IMR-90 (cell line): ENCODE results near the gene LDLRAD4. TPM values are rescaled to one million over a fixed set of nuclear protein-coding genes. Genes with fewer than 3 reads are reported as not detected.

Source experiments
- ATAC-seq: fragments of 200-7000 bp; cut with Tn5 transposase; 2 replicates; pipeline ENCODE4 v1.9.1; 2020; ENCODE audit warnings: low read depth, mild to moderate bottlenecking, moderate library complexity
- BruUV-seq: library from RNA; stranded (reverse); fragments of 400-500 nt; replicated peaks from 2 replicates; lab custom pipeline; 2021; lab: Mats Ljungman, UMichigan
- CTCF ChIA-PET: fragments of 300-600 bp; formaldehyde crosslinking; extraction: SDS; loops from one replicate; lab custom pipeline; 2021; ENCODE audit warnings: antibody characterized with exemption; lab: Yijun Ruan, JAX
- POLR2A ChIA-PET: fragments of 300-600 bp; sonication (Branson Sonifier 250); formaldehyde crosslinking; loops from one replicate; lab custom pipeline; 2022; ENCODE audit warnings: antibody characterized with exemption; ENCODE audit not compliant: unreplicated experiment; lab: Charles Lee
- DNase-seq: peaks from one replicate; pipeline ENCODE4 v3.0.0; 2013
- H2AFZ ChIP-seq: replicated peaks from 2 replicates; pipeline ENCODE3; 2013; ENCODE audit warnings: low read length, mild to moderate bottlenecking; ENCODE audit not compliant: poor library complexity
- H2AK5ac ChIP-seq: 2 replicates; pipeline ENCODE4 v1.6.1; 2013; ENCODE audit warnings: low read depth, low read length, inconsistent platforms
- H2AK9ac ChIP-seq: replicated peaks from 2 replicates; pipeline ENCODE3; 2013; ENCODE audit warnings: mild to moderate bottlenecking, low read depth, low read length, moderate library complexity; ENCODE audit not compliant: poor library complexity
- H2BK120ac ChIP-seq: 2 replicates; pipeline ENCODE4 v1.6.1; 2013; ENCODE audit warnings: low read depth, low read length, inconsistent platforms
- H2BK15ac ChIP-seq: 3 replicates; pipeline ENCODE4 v1.6.1; 2013; ENCODE audit warnings: low read depth, low read length, inconsistent platforms
- H2BK20ac ChIP-seq: 2 replicates; pipeline ENCODE4 v1.6.1; 2013; ENCODE audit warnings: low read depth, mild to moderate bottlenecking, inconsistent platforms, low read length, moderate library complexity
- H2BK5ac ChIP-seq: 2 replicates; pipeline ENCODE4 v1.6.1; 2013; ENCODE audit warnings: mild to moderate bottlenecking, low read depth, low read length, inconsistent platforms; ENCODE audit not compliant: poor library complexity, severe bottlenecking
- H3K14ac ChIP-seq: replicated peaks from 2 replicates; pipeline ENCODE4 v1.6.1; 2013; ENCODE audit warnings: low read depth, low read length, inconsistent platforms
- H3K18ac ChIP-seq: 2 replicates; pipeline ENCODE4 v1.6.1; 2013; ENCODE audit warnings: low read depth, low read length, control low read depth
- H3K23ac ChIP-seq: 2 replicates; pipeline ENCODE4 v1.6.1; 2013; ENCODE audit warnings: low read depth, low read length, inconsistent platforms
- H3K27ac ChIP-seq: 2 replicates; pipeline ENCODE4 v1.5.1; 2013; ENCODE audit warnings: mild to moderate bottlenecking, control low read depth, low read length; ENCODE audit not compliant: insufficient read depth
- H3K27me3 ChIP-seq: 2 replicates; pipeline ENCODE4 v1.6.1; 2013; ENCODE audit warnings: low read length; ENCODE audit not compliant: control insufficient read depth, insufficient read depth
- H3K36me3 ChIP-seq: 2 replicates; pipeline ENCODE4 v1.6.1; 2013; ENCODE audit warnings: low read length, mixed read lengths; ENCODE audit not compliant: control insufficient read depth, insufficient read depth
- H3K4ac ChIP-seq: 2 replicates; pipeline ENCODE4 v1.6.1; 2013; ENCODE audit warnings: low read depth, low read length, inconsistent platforms
- H3K4me1 ChIP-seq: 2 replicates; pipeline ENCODE4 v1.6.1; 2013; ENCODE audit warnings: low read length, mixed read lengths; ENCODE audit not compliant: control insufficient read depth, insufficient read depth
- H3K4me2 ChIP-seq: 2 replicates; pipeline ENCODE4 v1.6.1; 2013; ENCODE audit warnings: low read depth, mild to moderate bottlenecking, control low read depth, low read length, moderate library complexity
- H3K4me3 ChIP-seq: 2 replicates; pipeline ENCODE4 v1.5.1; 2013; ENCODE audit warnings: low read depth, mild to moderate bottlenecking, control low read depth, low read length, moderate library complexity; ENCODE audit not compliant: insufficient read depth
- H3K56ac ChIP-seq: 2 replicates; pipeline ENCODE4 v1.6.1; 2013; ENCODE audit warnings: low read length, inconsistent platforms; ENCODE audit not compliant: insufficient read depth; ENCODE audit errors: extremely low read depth
- H3K79me1 ChIP-seq, 2 experiments: 2 replicates each; pipeline ENCODE4 v1.6.1; 2013; ENCODE audit warnings: low read length in 2 of 2, inconsistent platforms in 1 of 2, low read depth in 1 of 2
- H3K9ac ChIP-seq: 2 replicates; pipeline ENCODE4 v1.6.1; 2013; ENCODE audit warnings: low read depth, low read length, control low read depth
- H3K9me1 ChIP-seq: 2 replicates; pipeline ENCODE4 v1.6.1; 2013; ENCODE audit warnings: low read length, inconsistent platforms; ENCODE audit not compliant: insufficient read depth
- H3K9me3 ChIP-seq: 2 replicates; pipeline ENCODE4 v1.6.1; 2013; ENCODE audit warnings: low read length; ENCODE audit not compliant: control insufficient read depth, insufficient read depth
- H4K20me1 ChIP-seq: 2 replicates; pipeline ENCODE4 v1.6.1; 2013; ENCODE audit warnings: low read length, inconsistent platforms; ENCODE audit not compliant: insufficient read depth
- H4K5ac ChIP-seq: 2 replicates; pipeline ENCODE4 v1.6.1; 2013; ENCODE audit warnings: mild to moderate bottlenecking, low read depth, low read length, control low read depth
- H4K8ac ChIP-seq, 2 experiments: 2 replicates each; pipeline ENCODE4 v1.6.1; 2013; ENCODE audit warnings: low read depth in 2 of 2, low read length in 2 of 2, control low read depth in 1 of 2, inconsistent platforms in 1 of 2
- H4K91ac ChIP-seq: 2 replicates; pipeline ENCODE4 v1.6.1; 2013; ENCODE audit warnings: low read depth, low read length, inconsistent platforms; ENCODE audit not compliant: insufficient read depth
- BHLHE40 ChIP-seq: fragments of 150-350 bp; IDR thresholded peaks from 2 replicates; pipeline ENCODE4 v1.6.1; 2016; ENCODE audit warnings: mild to moderate bottlenecking, low read depth, low read length
- CHD1 ChIP-seq: IDR thresholded peaks from 2 replicates; pipeline ENCODE4 v1.6.1; 2012; ENCODE audit warnings: low read depth, low read length, improper control_type of control experiment
- FOS ChIP-seq: fragments of 150-350 bp; IDR thresholded peaks from 2 replicates; pipeline ENCODE4 v1.6.1; 2016; ENCODE audit warnings: low read depth, low read length
- MAFK ChIP-seq: IDR thresholded peaks from 2 replicates; pipeline ENCODE4 v1.6.1; 2012; ENCODE audit warnings: low read depth, low read length, improper control_type of control experiment
- MAZ ChIP-seq: IDR thresholded peaks from 2 replicates; pipeline ENCODE4 v1.6.1; 2012; ENCODE audit warnings: low read depth, mild to moderate bottlenecking, low read length, improper control_type of control experiment, moderate library complexity, borderline replicate concordance
- MXI1 ChIP-seq: IDR thresholded peaks from 2 replicates; pipeline ENCODE4 v1.6.1; 2012; ENCODE audit warnings: low read depth, mild to moderate bottlenecking, low read length, moderate library complexity, borderline replicate concordance
- NFE2L2 ChIP-seq: fragments of 150-350 bp; IDR thresholded peaks from 2 replicates; pipeline ENCODE4 v1.6.1; 2016; ENCODE audit warnings: low read depth, mild to moderate bottlenecking, low read length
- RAD21 ChIP-seq: IDR thresholded peaks from 2 replicates; pipeline ENCODE4 v1.6.1; 2012; ENCODE audit warnings: low read length, improper control_type of control experiment
- RCOR1 ChIP-seq: IDR thresholded peaks from 2 replicates; pipeline ENCODE4 v1.6.1; 2012; ENCODE audit warnings: mild to moderate bottlenecking, low read length, improper control_type of control experiment; ENCODE audit not compliant: insufficient replicate concordance
- RFX5 ChIP-seq: IDR thresholded peaks from 2 replicates; pipeline ENCODE4 v1.8.0; 2012; ENCODE audit warnings: low read depth, mild to moderate bottlenecking, low read length, moderate library complexity
- SMC3 ChIP-seq: fragments of 150-350 bp; IDR thresholded peaks from 2 replicates; pipeline ENCODE4 v1.6.1; 2016; ENCODE audit warnings: low read depth, mild to moderate bottlenecking, antibody characterized with exemption, low read length, moderate library complexity
- WGBS, 2 experiments: methylation state at CpG; one replicate each; pipeline versions ENCODE4 v1.1.5 to v1.1.7; 2013; ENCODE audit warnings: missing lambda C conversion rate in 2 of 2; ENCODE audit not compliant: insufficient read length in 1 of 2; ENCODE audit errors: extremely low coverage in 2 of 2; 5-methylcytosine and 5-hydroxymethylcytosine counted together
- dilution Hi-C: fragments of 300-500 bp; cut with HindIII; formaldehyde crosslinking; loops from one replicate; pipeline ENCODE4 v1.14.3; 2018; ENCODE audit warnings: low sequenced_read_pairs; ENCODE audit not compliant: unreplicated experiment
- in situ Hi-C: fragments of 300-500 bp; cut with MboI; formaldehyde crosslinking; loops from 3 replicates; pipeline ENCODE4 v1.14.3; 2019; ENCODE audit warnings: low sequenced_read_pairs, inconsistent platforms, mixed read lengths
- intact Hi-C: fragments of 100-400 bp; cut with micrococcal nuclease; formaldehyde crosslinking; loops from 2 replicates; pipeline ENCODE4 v1.10.0; 2022
- polyA plus RNA-seq, 3 experiments: library from polyadenylated mRNA; depleted of rRNA; stranded (reverse); fragments of >200 nt; gene quantifications; 2 replicates each; pipeline ENCODE4 v1.2.3, GENCODE V29; 2012; ENCODE audit warnings: low replicate concordance in 1 of 3
- total RNA-seq: library from RNA; depleted of rRNA; stranded (reverse); fragments of >200 nt; gene quantifications from 2 replicates; pipeline ENCODE4 v1.2.3, GENCODE V29; 2012
- TF ChIP-seq, protein P1 (sequence below): conservative IDR thresholded peaks from 2 replicates; pipeline ENCODE4 v1.5.1; 2012; ENCODE audit warnings: mild to moderate bottlenecking, low read depth, low read length, improper control_type of control experiment
- TF ChIP-seq, protein P2 (sequence below): fragments of 150-350 bp; IDR thresholded peaks from 2 replicates; pipeline ENCODE4 v1.6.1; 2017; ENCODE audit warnings: mild to moderate bottlenecking, antibody characterized with exemption, low read length, low read depth
- TF ChIP-seq, protein P3 (sequence below): fragments of 150-350 bp; IDR thresholded peaks from 2 replicates; pipeline ENCODE4 v1.6.1; 2016; ENCODE audit warnings: low read depth, mild to moderate bottlenecking, low read length, moderate library complexity, borderline replicate concordance

Gene LDLRAD4
- total and polyA plus RNA-seq, 2 of the 4 experiments (the other 2 are of a cell fraction), result not detected

DNA sequence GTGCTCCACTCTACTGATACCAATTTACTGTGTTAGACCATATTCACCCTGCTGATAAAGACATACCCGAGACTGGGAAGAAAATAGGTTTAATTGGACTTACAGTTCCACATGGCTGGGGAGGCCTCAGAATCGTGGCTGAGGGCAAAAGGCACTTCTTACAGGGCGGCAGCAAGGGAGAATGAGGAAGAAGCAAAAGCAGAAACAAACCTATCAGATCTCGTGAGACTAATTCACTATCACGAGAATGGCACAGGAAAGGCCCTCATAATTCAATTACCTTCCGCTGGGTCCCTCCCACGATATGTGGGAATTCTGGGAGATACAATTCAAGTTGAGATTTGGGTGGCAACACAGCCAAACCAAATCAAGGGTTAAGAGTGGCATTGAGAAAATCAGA, 65.2 kb downstream of the LDLRAD4 start:
- intact Hi-C loops, result no loop called here
- no peak overlapping the region for H3K56ac ChIP-seq
- H2AFZ ChIP-seq, result no peak overlapping the region
- H3K9me3 ChIP-seq, result no peaks in the 10 kb centered on the region; the same call in 1 of the 2 replicates
- H3K9me1 ChIP-seq, result no peaks in the 10 kb centered on the region
- no peaks in the 10 kb centered on the region for H3K4me1 ChIP-seq
- ChIA-PET CTCF (no interaction called here), POLR2A (no interaction called here)
- H2BK5ac ChIP-seq, result no peak overlapping the region
- no TSS peak for BruUV-seq
- H3K9ac ChIP-seq, result no peak overlapping the region
- ATAC-seq (no peak), DNase-seq (no peak)
- no peak overlapping the region for H3K4ac ChIP-seq
- no peak overlapping the region for H2BK15ac ChIP-seq
- H4K8ac ChIP-seq, result no peak overlapping the region
- H3K4me3 ChIP-seq, result no peak overlapping the region
- TF ChIP-seq, protein P1, sequence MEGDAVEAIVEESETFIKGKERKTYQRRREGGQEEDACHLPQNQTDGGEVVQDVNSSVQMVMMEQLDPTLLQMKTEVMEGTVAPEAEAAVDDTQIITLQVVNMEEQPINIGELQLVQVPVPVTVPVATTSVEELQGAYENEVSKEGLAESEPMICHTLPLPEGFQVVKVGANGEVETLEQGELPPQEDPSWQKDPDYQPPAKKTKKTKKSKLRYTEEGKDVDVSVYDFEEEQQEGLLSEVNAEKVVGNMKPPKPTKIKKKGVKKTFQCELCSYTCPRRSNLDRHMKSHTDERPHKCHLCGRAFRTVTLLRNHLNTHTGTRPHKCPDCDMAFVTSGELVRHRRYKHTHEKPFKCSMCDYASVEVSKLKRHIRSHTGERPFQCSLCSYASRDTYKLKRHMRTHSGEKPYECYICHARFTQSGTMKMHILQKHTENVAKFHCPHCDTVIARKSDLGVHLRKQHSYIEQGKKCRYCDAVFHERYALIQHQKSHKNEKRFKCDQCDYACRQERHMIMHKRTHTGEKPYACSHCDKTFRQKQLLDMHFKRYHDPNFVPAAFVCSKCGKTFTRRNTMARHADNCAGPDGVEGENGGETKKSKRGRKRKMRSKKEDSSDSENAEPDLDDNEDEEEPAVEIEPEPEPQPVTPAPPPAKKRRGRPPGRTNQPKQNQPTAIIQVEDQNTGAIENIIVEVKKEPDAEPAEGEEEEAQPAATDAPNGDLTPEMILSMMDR, result no peak
- TF ChIP-seq RAD21 (no peak), CHD1 (no peak), MAZ (no peak), MXI1 (no peak), BHLHE40 (no peak), RFX5 (no peak), SMC3 (no peak), RCOR1 (no peak), FOS (no peak), MAFK (no peak), NFE2L2 (no peak)
- TF ChIP-seq, protein P2, sequence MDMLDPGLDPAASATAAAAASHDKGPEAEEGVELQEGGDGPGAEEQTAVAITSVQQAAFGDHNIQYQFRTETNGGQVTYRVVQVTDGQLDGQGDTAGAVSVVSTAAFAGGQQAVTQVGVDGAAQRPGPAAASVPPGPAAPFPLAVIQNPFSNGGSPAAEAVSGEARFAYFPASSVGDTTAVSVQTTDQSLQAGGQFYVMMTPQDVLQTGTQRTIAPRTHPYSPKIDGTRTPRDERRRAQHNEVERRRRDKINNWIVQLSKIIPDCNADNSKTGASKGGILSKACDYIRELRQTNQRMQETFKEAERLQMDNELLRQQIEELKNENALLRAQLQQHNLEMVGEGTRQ, result no peak
- TF ChIP-seq, protein P3, sequence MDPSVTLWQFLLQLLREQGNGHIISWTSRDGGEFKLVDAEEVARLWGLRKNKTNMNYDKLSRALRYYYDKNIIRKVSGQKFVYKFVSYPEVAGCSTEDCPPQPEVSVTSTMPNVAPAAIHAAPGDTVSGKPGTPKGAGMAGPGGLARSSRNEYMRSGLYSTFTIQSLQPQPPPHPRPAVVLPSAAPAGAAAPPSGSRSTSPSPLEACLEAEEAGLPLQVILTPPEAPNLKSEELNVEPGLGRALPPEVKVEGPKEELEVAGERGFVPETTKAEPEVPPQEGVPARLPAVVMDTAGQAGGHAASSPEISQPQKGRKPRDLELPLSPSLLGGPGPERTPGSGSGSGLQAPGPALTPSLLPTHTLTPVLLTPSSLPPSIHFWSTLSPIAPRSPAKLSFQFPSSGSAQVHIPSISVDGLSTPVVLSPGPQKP, result no peak
- H3K18ac ChIP-seq, result no peak overlapping the region
- H3K4me2 ChIP-seq, result no peak overlapping the region
- WGBS, 2 experiments, result no CpG with 5 or more reads among the region's 7 CpGs
- no peaks in the 10 kb centered on the region for H4K20me1 ChIP-seq
- dilution Hi-C loops, result no loop called here
- no peak overlapping the region for H3K23ac ChIP-seq
- no peak overlapping the region for H2BK20ac ChIP-seq
- H2AK9ac ChIP-seq, result no peak overlapping the region
- H3K79me1 ChIP-seq, result no peaks in the 10 kb centered on the region
- H3K36me3 ChIP-seq, result no peaks in the 10 kb centered on the region
- in situ Hi-C loops, result no loop called here
- no peak overlapping the region for H3K14ac ChIP-seq
- no peak overlapping the region for H2AK5ac ChIP-seq
- H2BK120ac ChIP-seq, result no peak overlapping the region
- H3K27ac ChIP-seq, result no peak overlapping the region
- H3K27me3 ChIP-seq, result no peaks in the 10 kb centered on the region; the same call in 1 of the 2 replicates
- H4K5ac ChIP-seq, result no peak overlapping the region
- no peak overlapping the region for H4K91ac ChIP-seq
